DOHH2 (cell line): ENCODE results near the gene CDHR2.

ENCODE experiments used
- H3F3A ChIP-seq: fragments of 200-600 bp; sonication (generic), shearing (Covaris generic); 2 replicates; pipeline ENCODE4 v1.6.0; 2016; ENCODE audit warnings: antibody characterized with exemption, mild to moderate bottlenecking; ENCODE audit not compliant: control insufficient read depth, insufficient read depth
- H3K27ac ChIP-seq: fragments of 200-600 bp; sonication (generic); 2 replicates; pipeline ENCODE4 v1.5.1; 2014; ENCODE audit warnings: low read depth, mild to moderate bottlenecking, low read length, moderate library complexity
- H3K27me3 ChIP-seq: fragments of 200-600 bp; sonication (generic); 2 replicates; pipeline ENCODE4 v1.6.1; 2014; ENCODE audit warnings: mild to moderate bottlenecking, low read length, mixed read lengths; ENCODE audit not compliant: control insufficient read depth
- H3K36me3 ChIP-seq: fragments of 200-600 bp; sonication (generic); 2 replicates; pipeline ENCODE4 v1.6.1; 2014; ENCODE audit warnings: mild to moderate bottlenecking, low read length, moderate library complexity, mixed read lengths; ENCODE audit not compliant: control insufficient read depth
- H3K4me1 ChIP-seq: fragments of 200-600 bp; sonication (generic); 2 replicates; pipeline ENCODE4 v1.6.1; 2014; ENCODE audit warnings: mild to moderate bottlenecking, low read length, mixed read lengths; ENCODE audit not compliant: control insufficient read depth
- H3K4me2 ChIP-seq: fragments of 200-600 bp; sonication (generic); 2 replicates; pipeline ENCODE4 v1.6.0; 2014; ENCODE audit warnings: mild to moderate bottlenecking, low read length, moderate library complexity
- H3K4me3 ChIP-seq: fragments of 200-600 bp; sonication (generic); 2 replicates; pipeline ENCODE4 v1.5.1; 2014; ENCODE audit warnings: mild to moderate bottlenecking, low read length, mixed read lengths
- H3K79me2 ChIP-seq: fragments of 200-600 bp; sonication (generic); 2 replicates; pipeline ENCODE4 v1.6.1; 2014; ENCODE audit warnings: mild to moderate bottlenecking, low read length, mixed read lengths; ENCODE audit not compliant: control insufficient read depth
- H3K9me2 ChIP-seq: fragments of 200-600 bp; sonication (generic); replicated peaks from 2 replicates; pipeline ENCODE4 v1.6.1; 2014; ENCODE audit warnings: mild to moderate bottlenecking, low read length, mixed read lengths; ENCODE audit not compliant: control insufficient read depth
- H3K9me3 ChIP-seq: fragments of 200-600 bp; sonication (generic); 2 replicates; pipeline ENCODE4 v1.6.1; 2014; ENCODE audit warnings: antibody characterized with exemption, low read length, mixed read lengths; ENCODE audit not compliant: control insufficient read depth, insufficient read depth
- H4K20me1 ChIP-seq: fragments of 200-600 bp; sonication (generic); 2 replicates; pipeline ENCODE4 v1.6.0; 2014; ENCODE audit warnings: low read depth, mild to moderate bottlenecking, antibody characterized with exemption, low read length, moderate library complexity; ENCODE audit not compliant: control insufficient read depth, insufficient read depth
- EZH2phosphoT487 ChIP-seq: fragments of 200-600 bp; sonication (generic); IDR thresholded peaks from 2 replicates; pipeline ENCODE4 v1.6.1; 2017; ENCODE audit warnings: borderline replicate concordance, mild to moderate bottlenecking, antibody characterized with exemption, low read length, moderate library complexity, mixed read lengths
- TF ChIP-seq, protein P1 (sequence below): fragments of 200-600 bp; sonication (generic); IDR thresholded peaks from one replicate; pipeline ENCODE4 v1.5.1; 2014; ENCODE audit warnings: antibody characterized with exemption, mild to moderate bottlenecking, low read depth, low read length; ENCODE audit not compliant: poor library complexity, severe bottlenecking

The CDHR2 gene

DNA sequence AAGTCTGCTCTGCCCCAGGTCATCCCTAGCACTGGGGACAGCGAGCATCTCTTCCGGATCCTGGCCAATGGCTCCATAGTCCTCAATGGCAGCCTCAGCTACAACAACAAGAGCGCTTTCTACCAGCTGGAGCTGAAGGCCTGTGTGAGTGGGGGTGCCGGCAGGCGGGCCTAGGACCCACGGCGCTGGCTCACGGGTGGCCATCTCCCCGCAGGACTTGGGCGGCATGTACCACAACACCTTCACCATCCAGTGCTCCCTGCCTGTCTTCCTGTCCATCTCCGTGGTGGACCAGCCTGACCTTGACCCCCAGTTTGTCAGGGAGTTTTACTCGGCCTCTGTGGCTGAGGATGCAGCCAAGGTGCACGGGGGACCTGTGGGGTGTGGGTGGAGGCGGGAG, 25.9 kb downstream of the CDHR2 start:
- TF ChIP-seq EZH2phosphoT487 = no peak
- TF ChIP-seq, protein P1, sequence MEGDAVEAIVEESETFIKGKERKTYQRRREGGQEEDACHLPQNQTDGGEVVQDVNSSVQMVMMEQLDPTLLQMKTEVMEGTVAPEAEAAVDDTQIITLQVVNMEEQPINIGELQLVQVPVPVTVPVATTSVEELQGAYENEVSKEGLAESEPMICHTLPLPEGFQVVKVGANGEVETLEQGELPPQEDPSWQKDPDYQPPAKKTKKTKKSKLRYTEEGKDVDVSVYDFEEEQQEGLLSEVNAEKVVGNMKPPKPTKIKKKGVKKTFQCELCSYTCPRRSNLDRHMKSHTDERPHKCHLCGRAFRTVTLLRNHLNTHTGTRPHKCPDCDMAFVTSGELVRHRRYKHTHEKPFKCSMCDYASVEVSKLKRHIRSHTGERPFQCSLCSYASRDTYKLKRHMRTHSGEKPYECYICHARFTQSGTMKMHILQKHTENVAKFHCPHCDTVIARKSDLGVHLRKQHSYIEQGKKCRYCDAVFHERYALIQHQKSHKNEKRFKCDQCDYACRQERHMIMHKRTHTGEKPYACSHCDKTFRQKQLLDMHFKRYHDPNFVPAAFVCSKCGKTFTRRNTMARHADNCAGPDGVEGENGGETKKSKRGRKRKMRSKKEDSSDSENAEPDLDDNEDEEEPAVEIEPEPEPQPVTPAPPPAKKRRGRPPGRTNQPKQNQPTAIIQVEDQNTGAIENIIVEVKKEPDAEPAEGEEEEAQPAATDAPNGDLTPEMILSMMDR = no peak
- H3K4me3 ChIP-seq = no peak overlapping the region
- H3K9me2 ChIP-seq = no peaks in the 10 kb centered on the region
- H3K4me1 ChIP-seq = peaks cover 10% of the 10 kb centered on the region
- no peak overlapping the region for H3K4me2 ChIP-seq
- no peaks in the 10 kb centered on the region for H3K9me3 ChIP-seq
- H4K20me1 ChIP-seq = no peaks in the 10 kb centered on the region
- H3K27me3 ChIP-seq = no peaks in the 10 kb centered on the region
- H3F3A ChIP-seq = no peaks in the 10 kb centered on the region
- no peaks in the 10 kb centered on the region for H3K36me3 ChIP-seq
- no peaks in the 10 kb centered on the region for H3K79me2 ChIP-seq
- no peak overlapping the region for H3K27ac ChIP-seq

DNA sequence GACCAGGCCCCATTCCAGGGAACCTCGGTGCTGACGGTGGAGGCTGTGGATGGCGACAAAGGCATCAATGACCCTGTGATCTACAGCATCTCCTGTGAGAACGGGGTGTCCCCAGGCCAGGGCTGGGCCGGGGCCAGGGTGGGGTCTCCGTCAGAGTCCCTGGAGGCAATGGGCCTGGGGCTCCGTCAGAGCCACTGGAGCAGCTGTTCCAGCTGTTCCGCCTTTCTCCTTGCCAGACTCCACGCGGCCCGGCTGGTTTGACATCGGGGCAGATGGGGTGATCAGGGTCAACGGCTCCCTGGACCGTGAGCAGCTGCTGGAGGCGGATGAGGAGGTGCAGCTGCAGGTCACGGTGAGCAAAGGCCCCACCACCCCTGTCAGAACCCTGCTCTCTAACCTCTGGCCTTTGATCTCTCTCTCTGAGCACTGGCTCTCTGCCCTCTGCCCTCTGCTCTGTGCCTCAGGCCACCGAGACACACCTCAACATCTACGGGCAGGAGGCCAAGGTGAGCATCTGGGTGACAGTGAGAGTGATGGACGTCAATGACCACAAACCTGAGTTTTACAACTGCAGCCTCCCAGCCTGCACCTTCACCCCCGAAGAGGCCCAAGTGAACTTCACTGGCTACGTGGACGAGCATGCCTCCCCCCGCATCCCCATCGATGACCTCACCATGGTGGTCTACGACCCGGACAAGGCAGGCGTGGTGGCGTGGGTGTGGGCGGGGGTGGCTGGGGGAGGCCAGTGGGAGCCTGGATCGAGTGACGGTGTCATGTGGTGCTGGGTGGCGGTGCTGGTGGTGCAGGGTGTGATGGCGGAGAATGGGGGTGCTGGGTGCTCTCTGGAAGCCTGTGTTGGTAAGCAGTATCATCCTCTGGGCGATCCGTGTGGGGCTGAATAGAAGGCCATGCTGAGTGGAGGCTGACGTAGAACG, 26.6 kb downstream of the CDHR2 start:
- Histone ChIP-seq H3F3A (no peaks in the 10 kb centered on the region), H3K4me2 (no peak overlapping the region), H3K9me2 (no peaks in the 10 kb centered on the region), H4K20me1 (no peaks in the 10 kb centered on the region), H3K9me3 (no peaks in the 10 kb centered on the region), H3K4me3 (no peak overlapping the region), H3K36me3 (no peaks in the 10 kb centered on the region), H3K27me3 (no peaks in the 10 kb centered on the region), H3K4me1 (peaks cover 10% of the 10 kb centered on the region), H3K27ac (no peak overlapping the region), H3K79me2 (no peaks in the 10 kb centered on the region)
- TF ChIP-seq, protein P1 = no peak
- no peak for TF ChIP-seq EZH2phosphoT487

DNA sequence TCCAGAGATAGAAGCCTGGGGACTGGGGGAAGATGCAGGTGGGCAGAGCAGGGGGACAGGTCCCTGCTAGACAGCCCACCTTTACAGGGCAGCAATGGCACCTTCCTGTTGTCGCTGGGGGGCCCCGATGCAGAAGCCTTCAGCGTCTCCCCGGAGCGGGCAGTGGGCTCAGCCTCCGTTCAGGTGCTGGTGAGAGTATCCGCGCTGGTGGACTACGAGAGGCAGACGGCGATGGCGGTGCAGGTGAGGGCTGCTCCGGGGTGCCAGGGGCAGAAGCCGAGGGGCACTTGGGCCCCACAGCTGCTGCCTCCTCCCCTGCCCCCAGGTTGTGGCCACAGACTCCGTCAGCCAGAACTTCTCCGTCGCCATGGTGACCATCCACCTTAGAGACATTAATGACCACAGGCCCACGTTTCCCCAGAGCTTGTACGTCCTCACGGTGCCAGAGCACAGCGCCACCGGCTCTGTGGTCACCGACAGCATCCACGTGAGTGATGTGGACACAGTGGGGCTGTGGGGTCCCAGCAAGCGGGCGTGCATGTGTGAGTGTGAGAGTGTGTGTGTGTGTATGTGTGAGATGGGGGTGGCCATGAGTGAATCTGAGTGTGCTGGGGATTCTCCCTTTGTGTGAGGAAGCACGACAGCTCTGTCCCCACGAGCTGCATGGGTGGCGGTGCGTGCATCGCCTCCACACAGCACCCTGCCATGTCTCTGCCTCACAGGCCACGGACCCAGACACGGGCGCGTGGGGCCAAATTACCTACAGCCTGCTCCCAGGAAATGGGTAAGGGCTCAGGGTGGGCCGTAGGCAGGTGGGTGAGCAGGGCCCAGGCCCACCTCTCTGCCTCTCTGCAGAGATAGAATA, 28.4 kb downstream of the CDHR2 start:
- no peaks in the 10 kb centered on the region for H3F3A ChIP-seq
- H3K9me3 ChIP-seq = no peaks in the 10 kb centered on the region
- H3K4me2 ChIP-seq = no peak overlapping the region
- H3K9me2 ChIP-seq = no peaks in the 10 kb centered on the region
- no peaks in the 10 kb centered on the region for H3K27me3 ChIP-seq
- H3K36me3 ChIP-seq = no peaks in the 10 kb centered on the region
- no peak overlapping the region for H3K4me3 ChIP-seq
- peaks cover 10% of the 10 kb centered on the region for H3K4me1 ChIP-seq
- no peaks in the 10 kb centered on the region for H4K20me1 ChIP-seq
- no peak overlapping the region for H3K27ac ChIP-seq
- TF ChIP-seq EZH2phosphoT487 = no peak
- TF ChIP-seq, protein P1 = no peak
- no peaks in the 10 kb centered on the region for H3K79me2 ChIP-seq
